Colonic mucosa (tissue), 4 donors: Measurements from ENCODE around the gene VPS35L. TPM values are rescaled to one million over a fixed set of nuclear protein-coding genes. Genes with fewer than 3 reads are reported as not detected.

Experiments
- DNase-seq: peaks from one replicate; pipeline ENCODE4 v3.0.0-alpha.2; 2020
- H3K27ac ChIP-seq: fragments of 200-600 bp; one replicate; pipeline ENCODE4 v1.8.0; 2021
- H3K27me3 ChIP-seq: fragments of 200-600 bp; one replicate; pipeline ENCODE4 v1.8.0; 2021
- H3K36me3 ChIP-seq: fragments of 200-600 bp; one replicate; pipeline ENCODE4 v1.8.0; 2021
- H3K4me1 ChIP-seq: fragments of 200-600 bp; one replicate; pipeline ENCODE4 v1.8.0; 2021; ENCODE audit warnings: mild to moderate bottlenecking
- H3K4me3 ChIP-seq: fragments of 200-600 bp; one replicate; pipeline ENCODE4 v1.8.0; 2021
- H3K9ac ChIP-seq, 2 donors: one replicate each; pipeline ENCODE4 v1.7.0; 2013; ENCODE audit warnings: control low read depth in 2 of 2, low read depth in 2 of 2, low read length in 2 of 2
- H3K9me3 ChIP-seq: fragments of 200-600 bp; one replicate; pipeline ENCODE4 v1.8.0; 2021
- CTCF ChIP-seq: fragments of 200-600 bp; IDR thresholded peaks from one replicate; pipeline ENCODE4 v1.8.0; 2022; ENCODE audit warnings: antibody characterized with exemption, mild to moderate bottlenecking
- intact Hi-C: fragments of 100-400 bp; cut with DNase I; formaldehyde crosslinking; loops from one replicate; pipeline ENCODE4 v1.14.1; 2022
- total RNA-seq, 2 donors: library from RNA; stranded (reverse); fragmentation: NEBNext Ultra II Directional in 1 of 2; extraction: Animal tissue kit (Norgen Biotek cat#: 25700) in 1 of 2; gene quantifications; one replicate each; pipeline ENCODE4 v1.2.1, GENCODE V29; 2021
- donor health status: healthy.
- donor health status: DM: no; HTN: no; CAD: no.
- donor health status: DM: no; HTN: no; CAD: no.

The VPS35L gene
- total RNA-seq, 2 donors from 2014 or later: 38.0 to 43.7 TPM

- H3K9ac ChIP-seq: no peak overlapping the region
- intact Hi-C loops: no loop called here
- H3K4me3 ChIP-seq: no peak overlapping the region
- no peak overlapping the region for H3K27ac ChIP-seq
- no peaks in the 10 kb centered on the region for H3K27me3 ChIP-seq
- DNase-seq: no peak
- H3K4me1 ChIP-seq: peaks cover 28% of the 10 kb centered on the region
- H3K9me3 ChIP-seq: no peaks in the 10 kb centered on the region
- TF ChIP-seq CTCF: no peak
- H3K36me3 ChIP-seq: no peaks in the 10 kb centered on the region
These were observed 139.5 kb downstream of the VPS35L start for GRCh38 chr16:19694989-19695388.

- intact Hi-C loops: no loop called here
- TF ChIP-seq CTCF: no peak
- no peaks in the 10 kb centered on the region for H3K36me3 ChIP-seq
- no peaks in the 10 kb centered on the region for H3K9me3 ChIP-seq
- peaks cover 30% of the 10 kb centered on the region for H3K4me1 ChIP-seq
- peak overlapping the region in 1 of 2 donors; percentile 62 for H3K9ac ChIP-seq
- no peak overlapping the region for H3K4me3 ChIP-seq
- H3K27ac ChIP-seq: peak overlapping the region; percentile 76
- DNase-seq: peak; percentile 93
- no peaks in the 10 kb centered on the region for H3K27me3 ChIP-seq
These were observed 140.8 kb downstream of the VPS35L start for GRCh38 chr16:19696328-19696727.

- peak overlapping the region; percentile 76 for H3K27ac ChIP-seq
- H3K27me3 ChIP-seq: no peaks in the 10 kb centered on the region
- no peak for DNase-seq
- TF ChIP-seq CTCF: no peak
- H3K4me1 ChIP-seq: peaks cover 30% of the 10 kb centered on the region
- H3K36me3 ChIP-seq: no peaks in the 10 kb centered on the region
- H3K4me3 ChIP-seq: no peak overlapping the region
- H3K9ac ChIP-seq: peak overlapping the region in 1 of 2 donors; percentile 62
- H3K9me3 ChIP-seq: no peaks in the 10 kb centered on the region
- intact Hi-C loops: no loop called here
These were observed 141.5 kb downstream of the VPS35L start for GRCh38 chr16:19696961-19697360.

DNA sequence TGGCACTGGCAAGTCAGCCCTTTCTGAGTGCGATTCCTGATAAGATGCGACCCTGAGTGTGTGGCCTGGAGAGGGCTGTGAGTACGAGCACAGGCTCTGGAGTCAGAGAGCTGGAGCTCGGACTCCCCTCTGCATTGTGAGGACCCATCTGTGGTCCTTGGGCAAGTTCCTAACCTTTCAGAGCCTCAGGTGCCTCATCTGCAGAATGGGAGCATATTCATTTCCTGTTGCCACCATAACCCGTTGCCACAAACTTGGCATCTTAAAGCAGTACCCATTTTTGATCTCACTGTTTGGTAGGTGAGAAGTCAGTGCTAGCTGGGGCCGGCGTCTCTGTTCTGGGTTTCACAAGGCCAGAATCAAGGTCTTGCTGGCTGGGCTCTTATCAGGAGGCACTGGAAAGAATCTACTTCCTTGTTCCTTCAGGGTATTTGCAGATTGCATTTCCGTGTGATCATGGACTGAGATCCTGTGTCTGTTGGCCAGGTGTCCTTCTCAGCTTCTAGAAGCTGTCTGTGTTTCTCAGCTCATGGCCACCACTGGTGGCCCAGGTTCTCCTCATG is 142.3 kb downstream of the VPS35L start:
- Histone ChIP-seq H3K9ac (no peak overlapping the region), H3K27me3 (no peaks in the 10 kb centered on the region), H3K4me1 (peaks cover 30% of the 10 kb centered on the region), H3K4me3 (no peak overlapping the region), H3K9me3 (no peaks in the 10 kb centered on the region), H3K36me3 (no peaks in the 10 kb centered on the region), H3K27ac (peak overlapping the region; percentile 60)
- intact Hi-C loops: no loop called here
- peak; percentile 63 for DNase-seq
- no peak for TF ChIP-seq CTCF

GRCh38 chr16:19698480-19699465 is 143.3 kb downstream of the VPS35L start:
- peaks cover 30% of the 10 kb centered on the region for H3K4me1 ChIP-seq
- TF ChIP-seq CTCF: no peak

More at GRCh38 chr16:19698480-19699465, 143.3 kb downstream of the VPS35L start:
- H3K27ac ChIP-seq: peak overlapping the region; percentile 60
- H3K9ac ChIP-seq: peak overlapping the region in 1 of 2 donors; percentile 3
- DNase-seq: no peak
- H3K9me3 ChIP-seq: no peaks in the 10 kb centered on the region
- intact Hi-C loops: no loop called here
- no peaks in the 10 kb centered on the region for H3K27me3 ChIP-seq
- no peaks in the 10 kb centered on the region for H3K36me3 ChIP-seq
- H3K4me3 ChIP-seq: no peak overlapping the region
